ENCODE measurements around the gene SLC24A4. TPM values are rescaled to one million over a fixed set of nuclear protein-coding genes. Genes with fewer than 3 reads are reported as not detected.
"Not testable (repeated sequence)": the region's sequence is repeated elsewhere in the genome, so short reads cannot be mapped to it uniquely, and the experiment has no call there.

SLC24A4 gene
- total RNA-seq, 1 donor from 2014 or later, result 0.49 TPM

- intact Hi-C loops (cut with DNase I), result no loop called here
- ATAC-seq (no peak), DNase-seq (ENCODE audit: missing footprints) (no peak)
These were observed 69.7 kb downstream of the SLC24A4 start for GRCh38 chr14:92392711-92393110.

- ATAC-seq (no peak), DNase-seq (ENCODE audit: missing footprints) (no peak)
- intact Hi-C loops (cut with DNase I), result no loop called here
These were observed 74.4 kb downstream of the SLC24A4 start for GRCh38 chr14:92397150-92397952.

- intact Hi-C loops (cut with DNase I), result no loop called here
- DNase-seq (ENCODE audit: missing footprints) (no peak), ATAC-seq (no peak)
These were observed 75.1 kb downstream of the SLC24A4 start for GRCh38 chr14:92397953-92398564.

GRCh38 chr14:92398888-92399636 lies 76.1 kb downstream of the SLC24A4 start:
- DNase-seq (ENCODE audit: missing footprints) (no peak), ATAC-seq (no peak)

GRCh38 chr14:92400579-92401444 lies 77.8 kb downstream of the SLC24A4 start:
- intact Hi-C loops (cut with DNase I), result no loop called here
- no peak for DNase-seq (ENCODE audit: missing footprints)
- ATAC-seq, result peak; percentile 37

More at GRCh38 chr14:92398888-92399636, 76.1 kb downstream of the SLC24A4 start:
- intact Hi-C loops (cut with DNase I), result no loop called here

GRCh38 chr14:92401561-92401960 lies 78.6 kb downstream of the SLC24A4 start:
- DNase-seq (ENCODE audit: missing footprints), result no peak
- no peak for ATAC-seq
- intact Hi-C loops (cut with DNase I), result no loop called here

GRCh38 chr14:92402500-92402899 lies 79.5 kb downstream of the SLC24A4 start:
- ATAC-seq; DNase-seq (ENCODE audit: missing footprints); intact Hi-C loops (cut with DNase I): not testable (repeated sequence)

- no peak for DNase-seq (ENCODE audit: missing footprints)
- intact Hi-C loops (cut with DNase I), result no loop called here
- ATAC-seq, result no peak
These were observed 81.1 kb downstream of the SLC24A4 start for GRCh38 chr14:92404018-92404417.

- no peak for DNase-seq (ENCODE audit: missing footprints)
- ATAC-seq, result no peak
- intact Hi-C loops (cut with DNase I), result no loop called here
These were observed 81.5 kb downstream of the SLC24A4 start for GRCh38 chr14:92404421-92404820.

GRCh38 chr14:92404938-92405337 lies 82.0 kb downstream of the SLC24A4 start:
- DNase-seq (ENCODE audit: missing footprints), result no peak
- intact Hi-C loops (cut with DNase I), result no loop called here
- no peak for ATAC-seq

GRCh38 chr14:92407410-92407809 lies 84.4 kb downstream of the SLC24A4 start:
- no peak for ATAC-seq
- intact Hi-C loops (cut with DNase I), result no loop called here
- no peak for DNase-seq (ENCODE audit: missing footprints)

GRCh38 chr14:92409043-92409442 lies 86.1 kb downstream of the SLC24A4 start:
- intact Hi-C loops (cut with DNase I), result no loop called here
- DNase-seq (ENCODE audit: missing footprints) (no peak), ATAC-seq (peak; percentile 92)

- DNase-seq (ENCODE audit: missing footprints), result no peak
- no peak for ATAC-seq
- intact Hi-C loops (cut with DNase I), result no loop called here
These were observed 88.2 kb downstream of the SLC24A4 start for GRCh38 chr14:92411135-92411534.

- DNase-seq (ENCODE audit: missing footprints) (no peak), ATAC-seq (no peak)
- intact Hi-C loops (cut with DNase I), result no loop called here
These were observed 89.0 kb downstream of the SLC24A4 start for GRCh38 chr14:92411941-92412340.

GRCh38 chr14:92412912-92413311 lies 89.9 kb downstream of the SLC24A4 start:
- intact Hi-C loops (cut with DNase I), result no loop called here
- DNase-seq (ENCODE audit: missing footprints) (no peak), ATAC-seq (no peak)

GRCh38 chr14:92413379-92413778 lies 90.4 kb downstream of the SLC24A4 start:
- no peak for DNase-seq (ENCODE audit: missing footprints)
- ATAC-seq, result no peak
- intact Hi-C loops (cut with DNase I), result no loop called here

GRCh38 chr14:92414690-92415445 lies 91.9 kb downstream of the SLC24A4 start:
- ATAC-seq, result peak; percentile 48
- intact Hi-C loops (cut with DNase I), result no loop called here
- no peak for DNase-seq (ENCODE audit: missing footprints)

- ATAC-seq (no peak), DNase-seq (ENCODE audit: missing footprints) (no peak)
- intact Hi-C loops (cut with DNase I), result no loop called here
These were observed 93.0 kb downstream of the SLC24A4 start for GRCh38 chr14:92415969-92416368.
